ENCODE results near the gene DDX1.
"Not testable (repeated sequence)": the region's sequence is repeated elsewhere in the genome, so short reads cannot be mapped to it uniquely, and the experiment has no call there.

The DDX1 gene

DNA sequence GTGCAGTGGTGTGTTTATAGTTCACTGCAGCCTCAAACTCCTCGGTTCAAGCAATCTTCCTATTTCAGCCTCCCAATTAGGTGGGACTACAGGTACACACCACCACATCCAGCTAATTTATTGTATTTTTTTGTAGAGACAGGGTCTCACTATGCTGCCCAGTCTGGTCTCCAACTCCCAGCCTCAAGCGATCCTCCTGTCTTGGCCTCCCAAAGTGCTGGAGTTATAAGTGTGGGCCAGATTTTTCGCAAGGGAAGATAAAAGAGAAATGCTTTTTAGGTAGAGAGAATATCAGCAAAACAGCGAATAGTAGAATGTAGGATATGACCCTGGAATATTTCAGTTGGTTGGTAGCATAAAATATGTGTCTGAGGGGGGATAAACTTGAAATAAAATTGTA lies 4.3 kb downstream of the DDX1 start:
- no peak for DNase-seq (ENCODE audit: low spot score)

DNA sequence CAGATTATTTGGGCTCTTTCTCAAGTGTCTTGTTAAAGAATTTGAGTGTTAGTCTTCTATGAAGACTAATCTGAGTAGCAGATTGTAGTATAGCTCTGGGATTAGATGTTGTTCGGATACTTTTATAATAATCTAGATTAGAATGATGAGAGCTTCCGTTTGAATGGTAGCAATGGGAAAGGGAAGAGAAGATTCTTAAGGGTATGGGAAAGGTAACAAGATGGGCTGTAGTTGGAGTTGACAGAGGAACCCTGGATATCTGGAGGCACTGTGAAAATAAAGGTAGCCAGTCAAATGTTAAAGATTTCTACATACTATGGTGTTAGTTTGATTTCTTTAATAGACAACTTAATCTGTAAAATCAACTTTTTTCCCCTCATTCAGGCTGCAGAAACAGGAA lies 4.7 kb downstream of the DDX1 start:
- no peak for DNase-seq (ENCODE audit: low spot score)

DNA sequence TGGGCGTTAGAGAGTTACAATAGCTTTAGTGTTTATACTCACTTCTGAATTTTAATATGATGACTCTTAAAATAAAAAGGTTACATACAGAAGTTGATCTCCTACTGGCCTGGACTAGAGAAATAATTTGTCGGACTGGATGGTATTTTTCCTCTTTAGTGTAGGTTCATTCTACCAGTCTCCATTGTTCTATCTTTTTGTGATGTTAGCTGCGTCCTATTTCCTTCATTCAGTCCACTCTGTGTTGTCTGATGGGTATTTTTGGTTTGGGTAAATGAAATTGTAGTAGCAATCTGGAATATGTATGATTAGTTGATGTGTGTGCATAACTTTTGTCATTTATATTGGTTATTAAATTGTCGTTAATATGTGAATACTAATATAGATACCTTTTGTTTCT lies 5.3 kb downstream of the DDX1 start:
- DNase-seq (ENCODE audit: low spot score): no peak

DNA sequence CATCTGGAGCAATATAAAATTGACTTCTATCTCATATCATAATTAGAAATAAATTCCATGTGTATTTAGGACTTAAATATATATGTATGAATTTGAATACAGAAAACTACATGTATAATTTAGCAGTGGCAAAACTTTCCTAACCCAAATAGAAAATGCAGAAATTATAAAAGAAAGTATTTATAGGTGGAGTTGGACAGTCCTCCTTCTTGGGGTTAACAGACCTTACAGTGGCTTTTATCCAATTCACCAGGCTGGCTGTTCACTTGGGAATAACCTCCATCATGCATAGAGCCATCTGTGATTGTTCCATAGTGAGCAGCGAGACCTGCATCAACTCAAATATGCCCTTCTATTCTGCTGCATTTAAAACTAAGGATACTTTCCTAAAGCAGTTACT lies 8.3 kb downstream of the DDX1 start:
- no peak for DNase-seq (ENCODE audit: low spot score)

DNA sequence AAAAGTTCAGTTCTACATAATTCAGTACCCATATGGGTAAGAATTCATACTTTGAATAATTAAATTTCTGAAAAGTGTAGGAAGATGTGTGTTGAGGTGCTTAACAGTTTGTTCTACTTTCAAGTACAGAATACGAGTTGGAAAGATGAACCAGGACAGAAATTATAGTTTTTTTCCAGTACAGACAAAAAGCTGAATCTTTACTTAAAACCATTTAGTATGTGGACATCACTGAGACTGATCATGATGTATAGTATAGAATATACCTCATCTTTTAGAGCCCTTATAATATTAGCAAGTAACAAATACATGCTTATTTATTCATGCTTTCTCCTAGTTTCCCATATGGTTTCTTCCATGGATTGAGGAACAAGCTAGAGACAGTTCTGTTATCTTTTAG lies 10.0 kb downstream of the DDX1 start:
- no peak for DNase-seq (ENCODE audit: low spot score)

DNA sequence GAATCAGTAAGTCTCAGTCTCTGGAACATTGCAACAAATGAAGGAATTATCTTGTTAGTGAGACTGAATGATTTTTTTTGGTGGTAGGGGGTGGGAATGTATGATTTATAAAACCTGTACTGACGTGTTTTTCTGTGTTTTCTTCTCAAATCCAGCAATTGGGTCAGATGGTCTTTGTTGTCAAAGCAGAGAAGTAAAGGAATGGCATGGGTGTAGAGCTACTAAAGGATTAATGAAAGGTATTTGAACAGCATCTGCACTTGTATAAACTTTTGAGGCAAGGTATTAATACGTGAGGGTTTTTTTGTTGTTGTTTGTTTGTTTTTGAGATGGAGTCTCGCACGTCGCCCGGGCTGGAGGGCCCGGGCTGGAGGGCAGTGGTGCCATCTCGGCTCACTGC lies 10.7 kb downstream of the DDX1 start:
- DNase-seq (ENCODE audit: low spot score): no peak

DNA sequence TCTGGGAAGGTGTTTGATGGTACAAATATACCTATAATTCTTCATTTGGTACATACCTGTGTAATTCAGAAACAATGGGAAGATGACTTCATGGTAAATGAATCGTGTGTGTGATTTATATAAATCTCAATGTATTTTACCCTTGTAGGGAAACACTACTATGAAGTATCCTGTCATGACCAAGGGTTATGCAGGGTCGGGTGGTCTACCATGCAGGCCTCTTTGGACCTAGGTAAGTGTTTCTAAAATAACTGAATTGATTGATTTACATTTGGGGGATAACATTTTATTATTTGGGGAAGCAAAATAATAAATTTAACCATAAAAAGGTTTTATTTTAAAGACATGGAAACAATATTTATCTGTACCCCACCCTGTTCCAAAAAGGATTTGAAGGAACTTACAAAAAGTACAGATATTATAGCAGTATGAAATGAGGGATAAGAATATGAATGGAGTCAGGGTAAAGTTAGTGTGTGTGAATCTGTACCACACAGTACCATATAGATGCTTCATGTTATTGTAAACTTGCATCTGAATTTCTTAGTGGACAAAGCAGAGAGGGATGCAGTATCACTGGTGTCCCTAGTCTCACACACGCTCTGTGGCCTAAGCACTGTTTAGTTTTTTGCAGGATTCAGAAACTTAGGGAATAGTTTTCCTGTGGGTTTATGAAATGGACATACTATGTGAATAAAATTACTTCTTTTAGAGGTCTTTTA lies 11.5 kb downstream of the DDX1 start:
- no peak for DNase-seq (ENCODE audit: low spot score)

DNA sequence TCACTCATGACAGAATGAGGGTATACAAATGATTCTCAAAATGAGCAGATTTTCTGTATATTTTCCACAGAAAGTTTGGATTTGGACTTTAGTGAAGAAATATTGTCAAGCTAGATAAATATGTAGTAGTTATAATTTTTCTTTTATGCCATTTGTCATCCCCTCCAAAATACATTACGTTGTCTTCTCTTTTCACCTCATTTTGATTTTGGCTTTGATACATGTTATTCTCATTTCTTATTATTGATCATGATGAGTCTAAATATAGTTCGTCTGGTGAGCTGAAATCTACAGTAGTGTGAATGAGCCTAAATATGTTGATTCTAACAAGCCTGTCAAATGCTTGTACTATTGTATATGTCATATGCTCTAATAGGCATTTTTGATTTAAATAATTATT lies 12.3 kb downstream of the DDX1 start:
- no peak for DNase-seq (ENCODE audit: low spot score)

DNA sequence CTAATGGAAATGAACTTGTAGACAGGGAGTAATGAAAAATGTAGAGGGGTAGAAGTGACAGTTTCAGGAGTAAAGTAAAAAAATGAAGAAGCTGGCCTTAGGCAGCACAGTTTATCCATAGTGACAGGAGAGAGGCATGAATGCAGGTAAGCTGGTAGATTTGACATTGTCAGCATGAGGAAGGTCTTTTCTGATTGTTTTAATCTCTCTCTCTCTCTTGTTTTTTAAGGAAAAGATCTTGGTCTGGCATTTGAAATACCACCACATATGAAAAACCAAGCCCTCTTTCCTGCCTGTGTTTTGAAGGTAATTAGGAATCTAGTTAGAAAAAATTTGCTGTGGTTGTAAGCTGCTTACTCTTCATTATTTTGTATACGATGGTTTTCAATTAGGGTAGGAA lies 14.1 kb downstream of the DDX1 start:
- no peak for DNase-seq (ENCODE audit: low spot score)

DNA sequence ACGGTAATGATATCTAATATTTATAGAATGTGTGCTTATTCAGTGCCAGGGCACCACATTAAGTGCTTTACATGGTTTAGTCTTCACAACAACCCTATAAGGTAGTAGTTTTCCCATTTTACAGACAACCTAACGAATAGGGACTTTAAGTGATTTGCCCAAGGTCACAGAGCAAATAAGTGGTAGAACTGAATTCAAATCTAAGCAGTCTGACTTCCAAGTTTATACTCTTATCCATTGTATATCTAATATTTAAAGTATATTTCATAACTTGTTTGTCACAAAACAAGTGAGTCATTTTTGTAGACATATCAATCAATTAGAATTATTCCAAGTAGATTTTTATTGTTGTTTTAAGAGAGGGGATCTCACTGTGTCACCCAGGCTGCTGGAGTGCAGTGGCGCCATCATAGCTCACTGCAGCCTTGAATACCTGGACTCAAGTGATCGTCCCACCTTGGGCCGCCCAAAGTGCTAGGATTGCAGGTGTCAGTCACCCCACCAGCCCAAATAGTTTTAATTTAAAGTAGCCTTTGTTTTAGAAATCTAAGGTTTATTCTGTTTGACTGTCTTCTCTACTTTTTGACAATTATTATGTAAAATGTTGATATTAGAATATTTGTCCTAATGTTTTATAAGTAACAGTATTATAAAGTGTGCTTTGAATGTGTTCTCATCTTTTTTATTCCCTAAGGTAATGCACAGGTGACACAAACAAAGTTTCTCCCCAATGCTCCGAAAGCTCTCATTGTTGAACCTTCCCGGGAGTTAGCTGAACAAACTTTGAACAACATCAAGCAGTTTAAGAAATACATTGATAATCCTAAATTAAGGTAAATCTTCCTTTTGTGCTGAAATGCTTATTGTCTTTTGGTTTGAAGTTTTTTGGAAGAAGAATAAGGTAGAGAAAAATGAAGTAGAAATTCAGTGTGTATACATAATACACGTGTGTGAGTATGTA lies 15.1 kb downstream of the DDX1 start:
- DNase-seq (ENCODE audit: low spot score): no peak

DNA sequence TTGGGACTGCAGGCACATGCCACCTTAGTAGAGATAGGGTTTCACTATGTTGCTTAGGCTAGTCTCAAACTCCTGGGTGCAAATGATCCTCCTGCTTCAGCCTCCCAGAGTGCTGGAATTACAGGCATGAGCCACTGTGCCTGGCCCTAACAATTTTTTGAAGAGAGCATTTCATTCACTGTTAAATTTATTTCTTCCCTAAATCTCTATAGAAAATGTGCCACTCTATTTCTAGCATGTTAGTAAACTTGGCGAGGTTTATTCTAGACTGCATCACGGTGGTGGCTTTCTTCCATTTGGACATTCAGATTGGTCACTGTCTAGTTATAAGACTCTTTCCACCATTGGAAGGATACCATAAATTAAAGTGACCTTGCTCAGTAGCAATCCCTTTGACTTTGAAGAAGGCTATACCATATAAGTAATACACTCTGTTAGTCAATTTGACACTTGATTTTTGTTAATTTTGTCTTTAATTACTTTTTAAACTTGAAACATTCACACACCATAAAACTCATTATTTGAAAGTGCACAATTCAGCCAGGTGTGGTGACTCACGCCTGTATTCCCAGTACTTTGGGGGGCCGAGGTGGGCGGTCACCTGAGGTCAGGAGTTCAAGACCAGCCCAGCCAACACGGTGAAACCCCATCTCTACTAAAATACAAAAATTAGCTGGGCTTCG lies 16.2 kb downstream of the DDX1 start:
- DNase-seq (ENCODE audit: low spot score): no peak

DNA sequence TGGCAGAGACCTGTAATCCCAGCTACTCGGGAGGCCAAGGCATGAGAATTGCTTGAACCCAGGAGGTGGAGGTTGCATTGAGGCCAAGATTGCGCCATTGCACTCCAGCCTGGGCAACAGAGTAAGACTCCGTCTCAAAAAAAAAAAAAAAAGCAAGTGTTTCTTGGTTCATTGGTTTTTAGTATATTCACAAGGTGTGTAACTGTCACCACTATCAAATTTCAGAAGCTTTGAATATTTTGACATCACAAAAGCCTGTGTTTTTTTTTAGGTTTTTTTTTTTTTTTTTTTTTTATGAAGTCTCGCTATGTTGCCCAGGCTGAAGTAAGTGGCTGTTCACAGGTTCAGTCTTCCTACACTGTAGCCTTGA lies 16.7 kb downstream of the DDX1 start:
- no peak for DNase-seq (ENCODE audit: low spot score)

DNA sequence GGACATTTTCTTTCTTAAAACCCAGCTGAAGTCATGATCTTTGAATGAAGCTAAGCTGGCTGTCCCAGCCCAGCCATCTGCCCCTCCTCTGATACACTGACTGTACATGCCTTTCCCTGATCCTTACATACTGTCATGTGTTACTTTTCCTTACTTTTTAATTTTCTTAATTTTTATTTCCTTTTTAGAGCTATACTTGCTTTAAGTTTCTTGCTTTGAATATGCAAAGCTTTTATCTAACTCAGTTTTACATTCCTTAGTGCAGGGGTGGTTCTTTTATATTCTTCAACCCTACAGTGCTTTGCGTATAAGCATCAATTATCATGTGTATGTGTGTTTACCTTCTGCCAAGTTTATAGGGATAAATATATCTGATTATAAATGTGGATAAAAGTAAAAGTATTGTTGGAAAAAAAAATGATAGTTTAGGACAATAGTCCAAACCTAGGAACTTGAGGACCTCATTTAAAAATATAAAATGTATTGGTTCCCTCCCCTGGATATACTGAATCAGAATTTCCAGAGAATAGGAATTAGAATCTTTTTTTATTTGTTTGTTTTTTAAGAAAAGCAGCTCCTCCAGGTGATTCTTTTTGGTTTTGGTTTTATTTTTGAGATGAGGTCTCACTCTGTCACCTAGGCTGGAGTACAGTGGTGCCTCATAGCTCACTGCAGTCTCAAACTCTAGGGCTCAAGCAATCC lies 17.8 kb downstream of the DDX1 start:
- DNase-seq (ENCODE audit: low spot score): no peak

DNA sequence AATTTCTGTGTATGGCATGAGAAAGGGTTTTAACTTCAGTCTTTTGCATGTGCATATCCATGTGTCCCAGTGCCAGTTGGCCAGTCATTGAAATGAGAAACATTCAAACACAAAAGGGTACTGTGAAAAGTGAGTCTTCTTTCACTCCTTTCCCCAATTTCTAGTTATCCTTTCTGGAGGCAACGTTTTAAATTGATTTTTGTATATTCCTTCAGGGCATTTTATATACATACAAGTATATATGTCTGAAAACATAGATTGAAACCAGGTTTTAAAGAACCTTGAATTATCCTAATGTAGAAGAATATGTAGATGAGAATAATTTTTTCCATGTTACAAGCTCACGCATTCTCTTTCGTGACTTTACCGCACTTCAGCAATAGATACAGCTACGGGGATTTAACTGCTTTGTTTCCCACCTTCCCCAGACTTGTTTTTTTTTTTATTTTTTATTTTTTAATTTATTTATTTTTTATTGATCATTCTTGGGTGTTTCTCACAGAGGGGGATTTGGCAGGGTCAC lies 18.8 kb downstream of the DDX1 start:
- no peak for DNase-seq (ENCODE audit: low spot score)

DNA sequence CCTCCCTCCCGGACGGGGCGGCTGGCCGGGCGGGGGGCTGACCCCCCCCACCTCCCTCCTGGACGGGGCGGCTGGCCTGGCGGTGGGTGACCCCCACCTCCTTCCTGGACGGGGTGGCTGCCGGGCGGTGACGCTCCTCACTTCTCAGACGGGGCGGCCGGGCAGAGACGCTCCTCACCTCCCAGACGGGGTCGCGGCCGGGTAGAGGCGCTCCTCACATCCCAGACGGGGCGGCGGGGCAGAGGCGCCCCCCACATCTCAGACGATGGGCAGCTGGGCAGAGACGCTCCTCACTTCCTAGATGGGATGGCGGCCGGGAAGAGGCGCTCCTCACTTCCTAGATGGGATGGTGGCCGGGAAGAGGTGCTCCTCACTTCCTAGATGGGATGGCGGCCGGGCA lies 20.4 kb downstream of the DDX1 start:
- DNase-seq (ENCODE audit: low spot score): not testable (repeated sequence)

DNA sequence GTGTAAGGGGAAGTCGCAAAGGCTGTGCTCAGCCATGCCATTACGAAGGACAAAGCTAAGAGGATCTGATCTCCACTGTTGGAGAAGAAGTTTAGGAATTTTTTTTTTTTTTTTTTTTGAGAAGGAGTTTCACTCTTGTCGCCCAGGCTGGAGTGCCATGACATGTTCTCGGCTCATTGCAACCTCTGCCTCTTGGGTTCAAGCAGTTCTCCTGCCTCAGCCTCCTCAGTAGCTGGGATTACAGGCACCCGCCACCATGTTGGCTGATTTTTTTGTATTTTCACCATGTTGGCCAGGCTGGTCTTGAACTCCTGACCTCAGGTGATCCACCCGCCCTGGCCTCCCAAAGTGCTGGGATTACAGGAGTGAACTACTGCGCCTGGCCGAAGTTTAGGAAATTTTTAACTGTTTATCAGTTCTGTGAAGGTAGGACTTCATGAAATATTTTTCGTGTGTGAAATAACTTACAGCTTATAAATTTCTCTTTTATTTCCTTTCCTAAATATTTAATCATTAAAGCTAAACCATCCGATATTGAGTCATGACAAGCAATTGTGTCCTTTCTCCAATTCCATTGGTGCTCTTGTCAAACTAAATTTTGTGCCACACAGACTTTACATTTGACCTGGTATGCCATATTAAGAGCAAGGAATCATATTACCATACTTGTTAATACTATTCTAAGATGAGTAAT lies 22.2 kb downstream of the DDX1 start:
- DNase-seq (ENCODE audit: low spot score): no peak

DNA sequence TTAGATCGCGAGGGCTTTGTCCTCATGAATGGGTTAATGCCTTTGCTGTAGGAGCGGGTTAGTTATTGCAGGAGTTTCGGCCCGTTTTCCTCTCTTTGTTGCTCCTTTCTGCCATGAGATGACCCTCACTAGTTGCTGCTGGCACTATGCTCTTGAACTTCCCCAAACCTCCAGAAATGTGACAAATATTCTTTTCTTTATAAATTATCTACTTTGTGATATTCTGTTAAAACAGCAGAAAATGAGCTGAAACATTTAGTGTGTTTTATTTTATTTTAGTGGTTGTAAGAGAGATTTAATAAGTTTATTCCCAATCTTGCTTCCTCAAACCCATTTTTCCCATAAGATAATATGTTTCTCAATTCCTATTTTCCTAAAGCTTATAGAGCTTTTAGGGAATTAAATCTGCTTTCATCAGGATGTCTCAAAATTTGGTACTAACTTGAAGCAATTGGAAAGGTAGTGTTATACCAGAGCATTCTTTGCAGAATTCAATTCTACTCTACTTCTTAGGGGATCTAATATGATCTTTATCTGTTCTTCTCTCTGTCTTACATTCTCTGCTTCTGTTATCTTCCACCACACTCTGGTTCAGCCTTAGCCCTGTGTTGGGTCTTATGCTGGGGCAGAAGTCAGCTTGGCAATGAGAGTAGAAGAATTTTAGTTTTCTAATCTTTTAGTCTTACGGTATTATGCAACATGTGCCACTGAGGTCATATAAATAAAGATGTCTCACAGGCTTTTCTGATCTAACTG lies 23.1 kb downstream of the DDX1 start:
- DNase-seq (ENCODE audit: low spot score): no peak

DNA sequence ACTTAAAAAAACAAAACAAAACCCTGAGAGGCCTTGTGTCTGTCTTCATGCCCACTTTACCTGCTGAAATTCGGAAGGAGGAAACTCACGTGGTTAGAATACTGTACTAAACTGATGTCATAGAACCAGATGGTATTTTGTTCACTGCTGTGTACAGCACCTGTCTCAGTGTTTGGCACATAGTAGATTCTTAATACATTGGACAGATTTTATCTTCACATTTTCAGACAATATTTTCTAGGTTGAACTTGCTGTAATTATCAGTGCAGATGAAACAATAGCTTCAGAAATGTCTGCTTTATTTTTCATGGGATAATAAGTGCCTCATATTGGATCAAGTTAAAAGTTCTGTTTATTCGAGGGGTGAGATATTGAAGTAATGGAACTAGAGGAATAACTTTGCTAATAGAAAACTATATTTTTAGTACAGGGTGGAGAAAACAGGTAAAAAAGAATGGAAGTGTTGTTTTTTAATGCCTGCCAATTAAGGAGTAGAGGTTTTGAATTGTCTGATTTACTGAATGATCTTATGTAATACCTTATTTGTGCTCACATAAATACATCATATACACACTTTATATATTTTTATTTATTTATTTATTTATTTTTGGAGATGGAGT lies 23.7 kb downstream of the DDX1 start:
- no peak for DNase-seq (ENCODE audit: low spot score)

DNA sequence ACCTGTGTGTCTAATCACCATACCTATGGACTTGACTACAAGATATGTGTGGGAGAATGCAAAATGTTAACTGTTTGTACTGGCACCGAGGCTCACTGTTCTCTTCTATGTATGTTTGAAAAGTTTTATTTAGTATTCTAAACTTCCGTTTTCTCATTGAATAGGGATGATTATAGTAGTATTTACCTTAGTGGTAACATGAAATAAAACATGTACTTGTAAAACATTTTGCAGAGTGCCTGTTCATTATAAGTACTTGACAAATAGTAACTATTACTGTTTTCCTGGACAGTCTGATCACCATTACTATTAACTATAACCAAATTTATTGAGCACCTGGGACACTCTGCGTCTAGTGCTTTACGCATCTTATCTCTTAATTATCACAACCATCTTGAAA lies 24.8 kb downstream of the DDX1 start:
- no peak for DNase-seq (ENCODE audit: low spot score)
